SU-DHL-6 (cell line): ENCODE results near the gene VSX1.

Experiments used
- H2AFZ ChIP-seq: fragments of 200-600 bp; sonication (generic); 2 replicates; pipeline ENCODE4 v1.6.1; 2014; ENCODE audit warnings: low read depth, mild to moderate bottlenecking, moderate library complexity, mixed read lengths, antibody characterized with exemption, low read length; ENCODE audit not compliant: severe bottlenecking
- H3F3A ChIP-seq: fragments of 200-600 bp; shearing (Covaris generic); 2 replicates; pipeline ENCODE4 v1.6.0; 2016; ENCODE audit warnings: antibody characterized with exemption, mild to moderate bottlenecking; ENCODE audit not compliant: insufficient read depth
- H3K27ac ChIP-seq: fragments of 200-600 bp; sonication (generic); 2 replicates; pipeline ENCODE4 v1.5.1; 2016; ENCODE audit warnings: low read depth, mild to moderate bottlenecking, low read length, moderate library complexity, mixed read lengths
- H3K27me3 ChIP-seq: fragments of 200-600 bp; sonication (generic), shearing (Covaris generic); 2 replicates; pipeline ENCODE4 v1.6.0; 2014; ENCODE audit warnings: mild to moderate bottlenecking, low read length
- H3K36me3 ChIP-seq: fragments of 200-600 bp; sonication (generic); 2 replicates; pipeline ENCODE4 v1.6.1; 2014; ENCODE audit warnings: mild to moderate bottlenecking, low read length, mixed read lengths
- H3K4me2 ChIP-seq: fragments of 300-600, 200-600 bp; shearing (Covaris generic), sonication (generic); 2 replicates; pipeline ENCODE4 v1.6.0; 2014; ENCODE audit warnings: low read length, low read depth, mild to moderate bottlenecking; ENCODE audit not compliant: poor library complexity, severe bottlenecking
- H3K4me3 ChIP-seq: fragments of 200-600 bp; sonication (generic); 2 replicates; pipeline ENCODE4 v1.5.1; 2014; ENCODE audit warnings: antibody characterized with exemption, low read length, mild to moderate bottlenecking, mixed read lengths; ENCODE audit not compliant: insufficient read depth, poor library complexity, severe bottlenecking
- H3K79me2 ChIP-seq: fragments of 200-600 bp; sonication (generic); 2 replicates; pipeline ENCODE4 v1.6.1; 2014; ENCODE audit warnings: mild to moderate bottlenecking, low read length, moderate library complexity; ENCODE audit not compliant: insufficient read depth
- H3K9ac ChIP-seq: fragments of 200-600 bp; sonication (generic); 2 replicates; pipeline ENCODE4 v1.7.0; 2014; ENCODE audit warnings: mild to moderate bottlenecking, low read length
- H3K9me2 ChIP-seq: fragments of 200-600 bp; sonication (generic); replicated peaks from 2 replicates; pipeline ENCODE4 v1.6.1; 2014; ENCODE audit warnings: low read length; ENCODE audit not compliant: insufficient read depth
- H3K9me3 ChIP-seq: fragments of 200-600 bp; sonication (generic); 2 replicates; pipeline ENCODE4 v1.6.1; 2014; ENCODE audit warnings: low read length, mixed read lengths; ENCODE audit not compliant: insufficient read depth
- H4K20me1 ChIP-seq: fragments of 200-600 bp; sonication (generic); 2 replicates; pipeline ENCODE4 v1.6.1; 2014; ENCODE audit warnings: low read depth, mild to moderate bottlenecking, antibody characterized with exemption, low read length, moderate library complexity, mixed read lengths
- CTCF ChIP-seq: fragments of 200-600 bp; sonication (generic); IDR thresholded peaks from one replicate; pipeline ENCODE4 v1.5.1; 2017; ENCODE audit warnings: antibody characterized with exemption, mild to moderate bottlenecking, low read length, moderate library complexity; ENCODE audit not compliant: insufficient read depth, poor library complexity, severe bottlenecking
- EZH2phosphoT487 ChIP-seq: fragments of 200-600 bp; sonication (generic), shearing (Covaris generic); conservative IDR thresholded peaks from 2 replicates; pipeline ENCODE4 v1.6.1; 2018; ENCODE audit warnings: mild to moderate bottlenecking, antibody characterized with exemption, low read length, moderate library complexity, mixed read lengths

The VSX1 gene

GRCh38 chr20:25051386-25052155 lies 30.4 kb downstream of the VSX1 start:
- Histone ChIP-seq H3K79me2 (no peaks in the 10 kb centered on the region), H3K27me3 (no peaks in the 10 kb centered on the region; the same call in 1 of the 2 replicates), H3K27ac (no peak overlapping the region), H3K36me3 (no peaks in the 10 kb centered on the region), H3K9me2 (no peaks in the 10 kb centered on the region), H3K9ac (no peak overlapping the region), H3F3A (no peaks in the 10 kb centered on the region), H4K20me1 (no peaks in the 10 kb centered on the region), H3K4me3 (no peak overlapping the region), H3K4me2 (no peak overlapping the region), H3K9me3 (no peaks in the 10 kb centered on the region), H2AFZ (no peak overlapping the region)
- no peak for TF ChIP-seq EZH2phosphoT487
- no peak for TF ChIP-seq CTCF

GRCh38 chr20:25050501-25051350 lies 31.2 kb downstream of the VSX1 start:
- Histone ChIP-seq H3F3A (no peaks in the 10 kb centered on the region), H3K9me2 (no peaks in the 10 kb centered on the region), H4K20me1 (no peaks in the 10 kb centered on the region), H3K36me3 (no peaks in the 10 kb centered on the region), H3K9me3 (no peaks in the 10 kb centered on the region), H3K4me2 (no peak overlapping the region), H3K4me3 (no peak overlapping the region), H3K79me2 (no peaks in the 10 kb centered on the region), H3K9ac (no peak overlapping the region), H2AFZ (no peak overlapping the region), H3K27ac (no peak overlapping the region), H3K27me3 (no peaks in the 10 kb centered on the region)
- TF ChIP-seq EZH2phosphoT487, result no peak
- no peak for TF ChIP-seq CTCF

- no peaks in the 10 kb centered on the region for H3K27me3 ChIP-seq
- H3K27ac ChIP-seq, result no peak overlapping the region
- no peaks in the 10 kb centered on the region for H4K20me1 ChIP-seq
- no peak overlapping the region for H2AFZ ChIP-seq
- H3K79me2 ChIP-seq, result no peaks in the 10 kb centered on the region
- H3K36me3 ChIP-seq, result no peaks in the 10 kb centered on the region
- TF ChIP-seq CTCF (no peak), EZH2phosphoT487 (no peak)
- H3F3A ChIP-seq, result no peaks in the 10 kb centered on the region
- no peak overlapping the region for H3K9ac ChIP-seq
- H3K4me2 ChIP-seq, result no peak overlapping the region
- H3K4me3 ChIP-seq, result no peak overlapping the region
- H3K9me3 ChIP-seq, result no peaks in the 10 kb centered on the region
- no peaks in the 10 kb centered on the region for H3K9me2 ChIP-seq
Measured at GRCh38 chr20:25050082-25050481, 31.9 kb downstream of the VSX1 start.
